ENCODE measurements around the gene DAZAP1. TPM values are rescaled to one million over a fixed set of nuclear protein-coding genes. Genes with fewer than 3 reads are reported as not detected.

DAZAP1 gene
- total and polyA plus RNA-seq, 9 donors: 29.6 to 113 (median 77.4) TPM

DNA sequence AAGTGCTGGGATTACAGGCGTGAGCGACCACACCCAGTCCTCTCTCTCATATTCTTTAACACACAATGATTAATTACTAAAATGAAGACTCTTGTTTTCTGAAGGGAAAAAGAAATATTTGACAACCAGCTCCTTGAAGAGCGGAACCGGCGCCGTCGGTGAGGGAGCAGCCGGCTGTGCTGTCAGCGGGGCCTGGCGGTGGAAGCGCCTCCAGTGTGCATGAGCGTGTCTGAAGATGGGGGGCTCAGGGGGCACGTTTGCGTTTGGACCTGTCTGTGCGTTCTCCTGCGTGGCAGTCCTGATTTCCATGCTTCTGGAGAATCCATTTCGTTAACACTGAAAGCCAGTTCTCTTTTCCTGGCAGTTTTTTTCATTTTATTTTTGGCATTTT lies 31.0 kb upstream of the DAZAP1 start:
- intact Hi-C loops (cut with DNase I): loop anchor here in 1 of 4 donors (10.0 kb wide), 1 partner anchor 52 kb away; no protein-coding TSS in a partner anchor
- TF ChIP-seq EP300 (IDR thresholded peaks at IDR 0.05) (no peak), POLR2A (IDR thresholded peaks at IDR 0.05) (no peak), CTCF (IDR thresholded peaks at IDR 0.05) (no peak)

DNA sequence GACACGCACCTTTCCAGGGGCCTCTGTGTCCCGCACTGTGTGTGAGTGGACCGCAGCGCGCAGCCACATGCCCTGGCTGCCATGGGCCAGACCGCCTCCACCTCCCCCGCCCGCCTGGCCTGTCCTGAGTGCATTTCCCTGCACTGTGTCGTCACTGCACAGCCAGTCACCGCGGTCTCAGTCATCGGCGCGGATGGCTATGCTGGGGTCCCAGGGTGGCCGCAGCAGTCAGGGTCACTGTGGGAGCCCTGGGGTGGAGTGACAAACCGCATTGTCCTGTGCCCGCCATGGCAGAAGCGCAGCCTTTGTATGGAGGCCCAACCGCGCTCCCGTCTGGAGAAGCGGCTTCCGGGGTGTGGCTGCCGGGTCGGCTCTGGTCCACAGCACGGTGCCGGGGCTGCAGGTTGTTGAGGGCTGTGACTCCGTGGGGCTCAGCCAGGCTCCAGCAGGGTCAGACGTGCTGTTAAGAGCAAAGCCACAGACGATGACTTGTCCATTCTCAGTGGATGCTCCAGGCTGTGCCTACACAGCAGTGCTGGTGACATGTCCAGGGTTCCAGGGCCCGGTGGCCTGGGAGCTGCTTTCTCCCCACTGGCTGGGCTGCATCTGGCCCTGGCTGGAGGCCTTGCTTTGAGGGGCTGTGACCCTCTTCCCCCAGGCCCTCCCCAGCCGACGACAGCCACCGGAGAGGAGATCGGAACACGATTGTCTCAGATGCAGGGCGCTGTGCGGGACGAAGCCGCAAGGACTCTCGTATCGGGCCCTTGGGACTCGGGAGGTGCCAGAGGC lies 30.0 kb upstream of the DAZAP1 start:
- H3K36me3 ChIP-seq: no peaks in the 10 kb centered on the region
- 92 to 96% (median 94%) methylated on average over 43 of the region's 43 CpGs for WGBS, 3 donors

More for the DNA sequence above, 31.0 kb upstream of the DAZAP1 start:
- Histone ChIP-seq H3K27ac (no peak overlapping the region), H3K27me3 (no peaks in the 10 kb centered on the region), H3K36me3 (no peaks in the 10 kb centered on the region), H3K9me3 (no peaks in the 10 kb centered on the region), H3K4me3 (no peak overlapping the region), H3K4me1 (ENCODE audit: insufficient read depth) (peaks cover 13% of the 10 kb centered on the region)
- 92 to 94% (median 93%) methylated on average over 17 of the region's 17 CpGs for WGBS, 3 donors
- DNase-seq: no peak

DNA sequence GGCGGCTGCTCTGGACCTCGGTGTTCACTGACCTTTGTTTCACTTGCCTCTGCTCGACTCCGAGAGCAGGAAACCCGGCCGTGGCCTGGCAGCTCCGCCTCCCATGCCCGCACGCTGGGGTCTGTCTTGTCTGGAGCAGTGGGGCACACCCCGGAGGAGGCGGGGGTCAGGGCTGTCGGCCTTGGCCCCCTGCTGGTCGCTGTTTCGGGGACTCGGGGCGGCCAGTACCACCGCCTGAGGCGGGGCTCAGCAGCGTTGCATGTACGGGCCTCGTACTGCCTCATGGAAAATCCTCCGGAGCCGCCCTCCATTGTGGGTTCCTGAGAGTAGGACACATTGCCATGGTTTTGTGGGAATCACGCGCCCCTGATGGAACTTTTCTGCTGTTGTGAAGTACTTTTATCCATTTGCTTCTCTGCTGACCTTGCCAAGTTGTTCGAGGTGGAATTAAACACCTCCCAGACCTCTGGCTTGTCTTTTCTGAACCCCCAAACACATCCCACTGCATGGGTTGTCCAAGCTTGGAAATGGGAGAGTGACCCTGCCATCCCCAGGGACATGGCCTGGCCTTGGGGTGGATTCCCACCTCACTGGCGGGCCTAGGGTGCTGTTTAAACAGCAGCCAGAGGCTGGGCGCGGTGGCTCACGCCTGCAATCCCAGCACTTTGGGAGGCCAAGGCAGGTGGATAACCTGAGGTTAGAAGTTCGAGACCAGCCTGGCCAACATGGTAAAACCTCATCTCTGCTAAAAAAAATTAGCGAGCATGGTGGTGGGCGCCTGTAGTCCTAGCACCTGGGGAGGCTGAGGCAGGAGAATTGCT lies 29.2 kb upstream of the DAZAP1 start:
- no peaks in the 10 kb centered on the region for H3K27me3 ChIP-seq
- no peak overlapping the region for H3K27ac ChIP-seq
- peaks cover 11% of the 10 kb centered on the region for H3K4me1 ChIP-seq (ENCODE audit: insufficient read depth)
- DNase-seq: no peak
- H3K36me3 ChIP-seq: no peaks in the 10 kb centered on the region
- TF ChIP-seq EP300 (IDR thresholded peaks at IDR 0.05): no peak
- TF ChIP-seq CTCF (IDR thresholded peaks at IDR 0.05): no peak
- TF ChIP-seq POLR2A (IDR thresholded peaks at IDR 0.05): no peak
- H3K9me3 ChIP-seq: no peaks in the 10 kb centered on the region
- H3K4me3 ChIP-seq: no peak overlapping the region
- intact Hi-C loops (cut with DNase I): loop anchor here in 1 of 4 donors (10.0 kb wide), 1 partner anchor 53 kb away; no protein-coding TSS in a partner anchor
- 82 to 86% (median 83%) methylated on average over 33 of the region's 33 CpGs for WGBS, 3 donors

More for the DNA sequence above, 30.0 kb upstream of the DAZAP1 start:
- Histone ChIP-seq H3K4me3 (no peak overlapping the region), H3K9me3 (no peaks in the 10 kb centered on the region), H3K4me1 (ENCODE audit: insufficient read depth) (peaks cover 13% of the 10 kb centered on the region), H3K27me3 (no peaks in the 10 kb centered on the region), H3K27ac (no peak overlapping the region)
- no peak for TF ChIP-seq CTCF (IDR thresholded peaks at IDR 0.05)
- TF ChIP-seq POLR2A (IDR thresholded peaks at IDR 0.05): no peak
- no peak for TF ChIP-seq EP300 (IDR thresholded peaks at IDR 0.05)
- DNase-seq: no peak
- intact Hi-C loops (cut with DNase I): loop anchor here in 1 of 4 donors (10.0 kb wide), 1 partner anchor 53 kb away; no protein-coding TSS in a partner anchor

- intact Hi-C loops (cut with DNase I): loop anchor here in 1 of 4 donors (10.0 kb wide), 1 partner anchor 55 kb away; no protein-coding TSS in a partner anchor
- no peak for DNase-seq
- WGBS, 3 donors: 52 to 62% (median 54%) methylated on average over 21 to 27 of the region's 27 CpGs
- TF ChIP-seq EP300 (IDR thresholded peaks at IDR 0.05) (no peak), CTCF (IDR thresholded peaks at IDR 0.05) (no peak), POLR2A (IDR thresholded peaks at IDR 0.05) (no peak)
- Histone ChIP-seq H3K36me3 (no peaks in the 10 kb centered on the region), H3K27me3 (no peaks in the 10 kb centered on the region), H3K4me1 (ENCODE audit: insufficient read depth) (peaks cover 5% of the 10 kb centered on the region), H3K9me3 (no peaks in the 10 kb centered on the region), H3K27ac (no peak overlapping the region), H3K4me3 (no peak overlapping the region)
Measured at GRCh38 chr19:1379126-1379905, 28.1 kb upstream of the DAZAP1 start.

All from ovary (tissue), 9 donors.